HG02943 (cell line): ENCODE results near the gene POGLUT2.

Experiments
- ATAC-seq: cut with Tn5 transposase; IDR thresholded peaks from one replicate; pipeline ENCODE4 v1.9.1; 2021; ENCODE audit warnings: mild to moderate bottlenecking, low read depth, moderate library complexity; ENCODE audit not compliant: unreplicated experiment

The POGLUT2 gene

GRCh38 chr13:102798581-102799425 is at the start of gene POGLUT2, which contains the start of gene BIVM:
TSS of gene POGLUT2 (minus strand) at chr13:102798976. CDS start at chr13:102798670, 306 bp downstream.
TSS of gene BIVM (plus strand) at chr13:102799119. CDS start at chr13:102807268, 8,149 bp downstream.
- ATAC-seq = peak; percentile 72

DNA sequence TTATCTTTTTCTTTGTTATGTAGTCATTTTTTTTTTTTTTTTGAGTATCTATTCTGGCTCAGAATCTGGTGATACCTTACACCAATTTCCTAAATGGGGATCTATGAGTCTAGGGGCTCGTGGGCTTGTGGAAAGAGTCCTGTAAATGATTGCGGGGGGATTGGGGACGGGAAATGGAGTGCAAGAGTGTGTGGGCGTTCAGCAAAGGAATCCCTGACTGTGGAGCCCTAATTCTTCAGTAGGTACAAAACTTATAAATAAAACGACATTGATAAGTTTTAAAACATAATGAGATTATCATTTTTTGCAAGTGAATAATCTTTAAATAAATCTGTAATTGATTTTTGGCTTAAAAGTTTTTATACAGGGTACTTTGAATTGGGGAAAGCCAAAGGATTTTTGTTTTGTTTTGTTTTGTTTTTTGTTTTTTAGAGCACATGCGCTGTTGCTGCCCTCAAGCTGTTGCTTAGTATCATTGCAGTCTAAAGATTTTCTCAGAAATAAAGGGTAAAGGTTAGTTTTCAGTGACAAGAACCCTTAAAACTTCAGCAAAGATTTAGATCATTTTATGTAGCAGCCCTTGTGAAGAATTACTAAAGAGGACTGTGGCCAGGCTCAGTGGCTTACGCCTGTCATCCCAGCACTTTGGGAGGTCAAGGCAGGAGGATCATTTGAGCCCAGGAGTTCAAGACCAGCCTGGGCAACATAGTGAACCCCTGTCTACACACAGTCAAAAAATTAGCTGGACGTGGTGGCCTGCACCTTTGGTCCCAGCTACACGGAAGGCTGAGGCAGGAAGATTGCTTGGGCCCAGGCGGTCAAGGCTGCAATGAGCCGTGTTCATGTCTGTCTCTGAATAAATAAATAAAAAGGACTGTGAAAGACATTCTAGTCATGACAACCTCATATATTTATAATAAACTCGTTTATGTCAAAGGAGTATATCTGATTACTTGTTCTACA is 48.8 kb upstream of the POGLUT2 start:
- no peak for ATAC-seq

- ATAC-seq = peak; percentile 39
Observed at GRCh38 chr13:102846261-102847015, 47.7 kb upstream of the POGLUT2 start.

DNA sequence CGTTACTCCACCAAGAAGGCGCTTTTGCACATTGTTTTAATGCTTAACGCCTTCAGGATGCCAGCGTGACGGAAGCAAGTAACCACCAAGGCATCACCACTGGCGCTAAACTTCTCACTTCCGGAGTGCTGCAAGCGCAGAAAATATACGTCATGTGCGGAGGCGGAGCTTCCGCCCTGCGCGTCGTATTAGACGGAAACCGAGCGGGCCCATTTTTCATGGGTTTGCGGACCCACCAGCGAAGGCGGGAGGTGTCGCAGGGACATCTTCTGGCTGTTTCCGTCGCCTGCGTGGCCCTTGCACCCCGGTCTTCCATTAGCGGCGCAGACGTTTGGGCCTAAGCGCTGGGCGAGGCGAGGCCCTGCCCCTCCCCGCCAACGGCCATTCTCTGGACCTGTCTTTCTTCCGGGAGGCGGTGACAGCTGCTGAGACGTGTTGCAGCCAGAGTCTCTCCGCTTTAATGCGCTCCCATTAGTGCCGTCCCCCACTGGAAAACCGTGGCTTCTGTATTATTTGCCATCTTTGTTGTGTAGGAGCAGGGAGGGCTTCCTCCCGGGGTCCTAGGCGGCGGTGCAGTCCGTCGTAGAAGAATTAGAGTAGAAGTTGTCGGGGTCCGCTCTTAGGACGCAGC is 47.0 kb upstream of the POGLUT2 start, which contains the start of gene ERCC5:
Gene ERCC5 (plus strand): TSS at position 403 of the 631 bp plus-strand sequence. CDS start 235 bp downstream, outside the sequence.
- peak; percentile 81 for ATAC-seq

DNA sequence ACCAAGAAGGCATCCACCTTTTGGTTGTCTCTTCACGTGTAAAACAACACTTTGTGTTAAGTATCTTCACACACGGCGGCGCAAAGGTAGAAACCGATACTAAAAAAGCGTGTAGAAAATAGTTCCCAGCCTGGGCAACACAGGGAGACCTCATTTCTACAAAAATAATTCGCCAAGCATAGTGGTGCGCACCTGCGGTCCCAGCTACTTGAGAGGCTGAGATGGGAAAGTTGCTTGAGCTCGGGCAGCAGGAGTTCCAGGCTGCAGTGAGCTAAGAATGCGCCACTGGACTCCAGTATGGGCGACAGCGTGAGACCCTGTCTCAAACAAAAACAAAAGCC is 46.5 kb upstream of the POGLUT2 start:
- peak; percentile 26 for ATAC-seq

DNA sequence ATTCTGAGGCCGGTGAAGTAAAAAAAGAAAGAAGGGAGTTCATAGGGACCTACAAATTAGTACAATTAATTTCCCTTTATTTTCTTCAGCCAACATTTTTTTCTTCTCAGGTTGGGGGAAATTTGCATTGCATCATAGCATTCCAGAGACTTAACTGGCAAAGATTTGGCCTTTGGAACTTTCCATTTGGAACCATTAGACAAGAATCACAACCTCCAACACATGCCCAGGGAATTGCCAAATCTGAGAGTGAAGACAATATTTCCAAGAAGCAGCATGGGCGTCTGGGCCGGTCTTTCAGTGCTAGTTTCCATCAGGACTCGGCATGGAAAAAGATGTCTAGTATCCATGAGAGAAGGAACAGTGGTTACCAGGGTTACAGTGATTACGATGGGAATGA is 40.7 kb upstream of the POGLUT2 start:
- ATAC-seq = no peak

- ATAC-seq = no peak
Observed at GRCh38 chr13:102838982-102839381, 40.2 kb upstream of the POGLUT2 start.

DNA sequence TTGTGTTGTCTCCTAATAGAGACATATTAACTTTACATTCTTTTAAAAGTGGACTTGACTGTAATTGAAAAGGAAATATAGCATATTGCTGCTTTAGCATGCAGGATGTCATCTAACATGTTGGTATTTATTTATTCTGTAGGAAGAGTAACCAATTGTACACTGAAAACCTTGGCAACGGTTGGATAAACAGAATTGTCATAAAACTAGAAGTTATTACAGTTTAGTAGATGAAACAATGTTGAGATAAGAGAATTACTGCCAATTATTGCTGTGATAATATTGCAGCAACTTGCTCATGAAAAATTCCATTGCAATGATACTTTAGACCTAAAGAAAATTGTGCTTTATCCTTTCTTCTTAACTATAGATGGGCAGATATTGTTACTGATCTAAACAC is 39.5 kb upstream of the POGLUT2 start:
- ATAC-seq = no peak

GRCh38 chr13:102836471-102836870 is 37.7 kb upstream of the POGLUT2 start:
- ATAC-seq = no peak

GRCh38 chr13:102830646-102831045 is 31.9 kb upstream of the POGLUT2 start:
- ATAC-seq = no peak

- no peak for ATAC-seq
Observed at GRCh38 chr13:102825921-102826706, 27.3 kb upstream of the POGLUT2 start.

DNA sequence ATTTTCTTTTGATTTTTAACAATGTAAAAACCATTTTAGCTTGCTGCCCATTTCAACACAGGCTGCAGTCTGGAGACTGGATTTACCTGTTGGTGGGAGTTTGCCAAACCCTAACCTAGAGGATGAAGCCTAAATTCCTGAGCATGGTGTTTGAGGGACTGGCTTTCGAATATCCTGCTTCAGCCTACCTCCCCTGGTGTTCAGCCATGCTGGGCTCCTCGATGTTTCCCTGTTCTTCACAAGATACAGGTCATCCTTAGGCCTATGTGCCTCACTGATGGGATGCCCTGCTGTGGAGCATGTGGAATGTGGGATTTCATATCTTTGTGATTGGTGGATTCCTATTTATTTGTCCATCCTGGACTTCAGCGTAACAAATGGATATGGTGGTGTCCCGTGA is 26.6 kb upstream of the POGLUT2 start:
- ATAC-seq = no peak

DNA sequence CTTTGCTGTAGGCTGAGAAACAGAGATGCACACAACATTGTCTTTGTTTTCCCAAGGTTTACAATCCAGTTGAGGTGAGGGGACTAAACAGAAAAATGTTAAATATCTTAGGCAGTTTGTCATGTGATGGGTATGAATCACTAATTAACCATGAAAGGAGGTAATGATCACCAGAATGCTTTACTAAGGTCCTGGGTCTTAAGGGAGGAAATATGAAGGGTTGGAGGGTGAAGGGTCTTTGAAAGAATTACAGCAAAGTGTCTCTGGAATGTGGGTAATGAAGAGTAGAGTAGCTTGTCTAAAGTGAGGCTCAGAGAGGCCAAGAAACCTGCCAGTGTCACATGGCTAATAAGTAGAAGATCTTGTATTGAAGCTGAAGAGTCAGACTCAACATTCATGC is 19.1 kb upstream of the POGLUT2 start:
- ATAC-seq = no peak

GRCh38 chr13:102817241-102817640 is 18.5 kb upstream of the POGLUT2 start:
- no peak for ATAC-seq

DNA sequence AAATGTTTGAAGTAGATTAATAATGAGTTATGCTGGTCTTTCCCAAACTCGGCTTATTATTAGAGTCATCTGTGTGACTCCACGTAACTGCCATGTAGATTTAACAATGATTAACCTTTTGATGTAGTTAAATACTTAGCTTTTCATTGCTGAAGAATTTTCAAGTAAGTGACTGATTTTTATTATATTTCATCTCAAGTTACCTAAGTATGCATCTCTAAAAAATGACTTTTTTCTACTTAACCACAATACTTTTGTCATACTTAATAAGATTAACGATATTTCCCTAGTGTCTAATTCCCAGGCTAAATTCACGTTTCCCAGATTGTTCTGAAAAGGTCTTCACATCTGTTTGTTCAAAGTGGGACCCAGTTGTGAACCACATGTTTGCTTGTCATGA is 17.9 kb upstream of the POGLUT2 start:
- ATAC-seq = no peak

DNA sequence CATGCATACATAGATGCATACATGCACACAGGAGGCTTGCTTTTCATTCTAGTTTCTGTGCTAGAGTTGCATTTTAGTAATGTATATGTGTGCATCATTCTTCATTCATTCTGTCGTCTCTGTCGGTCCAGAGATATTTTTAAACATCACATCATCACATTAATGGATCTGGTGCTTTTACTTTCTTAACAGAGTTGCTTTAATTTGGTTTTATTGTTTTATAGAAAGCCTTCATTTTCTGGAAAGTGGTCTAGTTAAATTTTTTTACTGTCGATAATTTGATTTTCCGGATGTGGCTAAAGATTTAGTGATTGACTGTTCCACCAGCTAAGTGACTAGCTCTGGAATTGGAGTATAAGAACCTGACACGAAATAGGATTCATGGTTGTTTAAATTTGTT is 17.0 kb upstream of the POGLUT2 start:
- no peak for ATAC-seq

DNA sequence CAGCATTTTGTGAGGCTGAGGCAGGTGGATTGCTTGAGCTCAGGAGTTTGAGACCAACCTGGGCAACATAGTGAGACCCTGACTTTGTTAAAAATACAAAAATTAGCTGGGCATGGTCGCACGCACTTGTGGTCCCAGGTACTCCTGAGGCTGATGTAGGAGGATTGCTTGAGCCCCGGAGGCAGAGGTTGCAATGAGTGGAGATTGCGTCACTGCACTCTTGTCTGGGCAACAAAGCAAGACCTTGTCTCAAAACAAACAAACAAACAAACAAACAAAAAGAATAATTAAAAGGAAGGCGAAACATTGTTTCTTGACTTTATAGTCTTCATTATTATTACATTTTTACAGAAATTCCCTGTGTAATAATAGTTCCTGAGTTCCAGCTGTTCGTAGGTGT is 16.0 kb upstream of the POGLUT2 start:
- ATAC-seq = no peak

- ATAC-seq = no peak
Observed at GRCh38 chr13:102814025-102814607, 15.3 kb upstream of the POGLUT2 start.
